Measurements from ENCODE around the gene NFATC2.

NFATC2 gene

GRCh38 chr20:51389543-51390264, 152.8 kb downstream of the NFATC2 start:
- 62 to 90% methylated on average over 3 to 9 of the region's 11 CpGs for WGBS, 2 experiments (ENCODE audit: insufficient coverage in 2 of 2)
- peaks cover 26% of the 10 kb centered on the region for H3K4me1 ChIP-seq (ENCODE audit: control insufficient read depth, insufficient read depth, low read length, poor library complexity, severe bottlenecking)
- H3K27ac ChIP-seq (ENCODE audit: low read depth, low read length, severe bottlenecking): no peak overlapping the region
- no peaks in the 10 kb centered on the region for H3K36me3 ChIP-seq (ENCODE audit: control insufficient read depth, insufficient read depth, low read length)
- H3K4me3 ChIP-seq (ENCODE audit: extremely low read depth, insufficient read depth, low read length, poor library complexity, severe bottlenecking): no peak overlapping the region
- no peaks in the 10 kb centered on the region for H3K9me3 ChIP-seq (ENCODE audit: control insufficient read depth, low read length)

GRCh38 chr20:51388756-51389542, 153.6 kb downstream of the NFATC2 start:
- Histone ChIP-seq H3K9me3 (ENCODE audit: control insufficient read depth, low read length) (no peaks in the 10 kb centered on the region), H3K27ac (ENCODE audit: low read depth, low read length, severe bottlenecking) (no peak overlapping the region), H3K36me3 (ENCODE audit: control insufficient read depth, insufficient read depth, low read length) (no peaks in the 10 kb centered on the region), H3K4me3 (ENCODE audit: extremely low read depth, insufficient read depth, low read length, poor library complexity, severe bottlenecking) (no peak overlapping the region), H3K4me1 (ENCODE audit: control insufficient read depth, insufficient read depth, low read length, poor library complexity, severe bottlenecking) (peaks cover 21% of the 10 kb centered on the region)
- WGBS, 2 experiments (ENCODE audit: insufficient coverage in 2 of 2): 90 to 92% methylated on average over 4 of the region's 7 CpGs

DNA sequence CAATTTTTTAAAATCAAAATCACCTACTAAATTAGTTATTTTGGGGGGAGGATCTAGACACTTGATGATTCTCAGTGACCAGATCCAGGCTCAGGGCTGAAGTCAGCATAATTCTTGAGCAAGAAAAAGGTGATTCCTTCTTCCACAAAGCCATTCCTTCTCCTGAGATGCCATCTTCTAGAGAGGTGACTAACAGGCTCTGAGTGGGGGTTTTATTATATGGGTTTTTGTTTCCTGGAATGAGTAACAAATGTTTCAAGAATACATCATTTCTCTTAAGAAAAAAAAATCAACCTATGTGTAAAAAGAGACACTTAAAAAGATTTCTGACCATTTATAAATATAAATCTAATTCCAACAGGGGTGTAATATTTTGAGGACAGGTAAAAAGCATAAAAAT, 154.3 kb downstream of the NFATC2 start:
- Histone ChIP-seq H3K4me3 (ENCODE audit: extremely low read depth, insufficient read depth, low read length, poor library complexity, severe bottlenecking) (no peak overlapping the region), H3K36me3 (ENCODE audit: control insufficient read depth, insufficient read depth, low read length) (no peaks in the 10 kb centered on the region), H3K27ac (ENCODE audit: low read depth, low read length, severe bottlenecking) (no peak overlapping the region)

DNA sequence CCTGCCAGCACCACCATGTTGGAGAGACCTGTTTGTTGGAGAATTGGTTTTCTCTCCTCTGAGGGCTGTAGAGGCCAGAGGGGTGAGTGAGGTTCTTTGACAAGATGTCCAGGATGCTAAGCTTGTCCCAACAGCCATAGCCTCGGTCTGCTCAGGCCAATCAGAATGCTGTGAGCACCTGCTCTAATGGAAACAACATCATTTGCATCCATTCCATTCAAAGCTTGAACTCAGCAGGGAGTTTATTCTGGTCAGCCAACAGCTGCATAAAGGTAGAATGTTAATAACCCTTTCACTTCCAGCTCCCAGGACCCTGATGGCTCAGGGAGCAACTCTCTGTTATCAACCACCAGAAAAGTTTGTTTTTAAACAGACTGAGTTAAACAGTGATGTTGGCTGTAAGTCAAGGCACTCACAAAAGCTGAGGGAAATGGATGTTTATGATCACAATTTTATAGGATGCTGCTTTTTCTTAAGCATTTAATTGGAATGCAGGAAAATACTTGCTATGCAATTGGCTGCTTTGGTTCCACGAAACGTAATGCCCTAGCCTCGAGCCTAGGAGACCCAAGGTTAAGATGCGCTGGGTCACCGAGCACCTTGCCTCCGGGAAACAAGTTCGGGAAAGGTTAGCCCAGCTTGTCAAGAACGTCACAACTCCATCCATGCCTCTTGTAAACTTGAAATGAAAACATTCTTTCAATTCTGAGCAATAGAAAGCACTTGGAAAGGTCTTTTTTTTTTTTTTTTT, 155.2 kb downstream of the NFATC2 start:
- Histone ChIP-seq H3K9me3 (ENCODE audit: control insufficient read depth, low read length) (no peaks in the 10 kb centered on the region), H3K36me3 (ENCODE audit: control insufficient read depth, insufficient read depth, low read length) (no peaks in the 10 kb centered on the region), H3K4me3 (ENCODE audit: extremely low read depth, insufficient read depth, low read length, poor library complexity, severe bottlenecking) (no peak overlapping the region), H3K4me1 (ENCODE audit: control insufficient read depth, insufficient read depth, low read length, poor library complexity, severe bottlenecking) (peaks cover 6% of the 10 kb centered on the region), H3K27ac (ENCODE audit: low read depth, low read length, severe bottlenecking) (no peak overlapping the region)
- WGBS, 2 experiments (ENCODE audit: insufficient coverage in 2 of 2): 47 to 50% methylated on average over 6 to 7 of the region's 9 CpGs

More for the DNA sequence above, 154.3 kb downstream of the NFATC2 start:
- Histone ChIP-seq H3K9me3 (ENCODE audit: control insufficient read depth, low read length) (no peaks in the 10 kb centered on the region), H3K4me1 (ENCODE audit: control insufficient read depth, insufficient read depth, low read length, poor library complexity, severe bottlenecking) (peaks cover 14% of the 10 kb centered on the region)

DNA sequence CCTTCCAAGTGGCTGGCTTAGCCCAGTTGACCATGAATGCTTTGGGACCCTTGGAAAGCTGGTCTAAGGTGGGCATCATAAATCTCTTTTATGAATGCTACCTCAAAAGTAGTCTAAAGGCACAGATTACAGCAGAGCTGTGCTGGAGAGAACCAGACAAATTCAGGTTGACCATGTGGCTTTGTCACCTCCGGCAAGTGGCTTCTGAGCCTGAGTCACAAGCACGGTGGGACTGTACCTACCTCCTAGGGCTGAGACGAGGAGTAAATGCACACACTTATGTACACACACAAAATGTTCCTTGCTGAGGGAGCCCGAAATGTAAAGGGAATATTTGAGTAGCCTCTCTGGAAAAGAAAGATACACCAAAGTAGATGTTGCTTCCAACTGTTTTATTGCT, 155.9 kb downstream of the NFATC2 start:
- H3K4me1 ChIP-seq (ENCODE audit: control insufficient read depth, insufficient read depth, low read length, poor library complexity, severe bottlenecking): peaks cover 6% of the 10 kb centered on the region
- 48 to 67% methylated on average over 2 to 3 of the region's 4 CpGs for WGBS, 2 experiments (ENCODE audit: insufficient coverage in 2 of 2)
- H3K27ac ChIP-seq (ENCODE audit: low read depth, low read length, severe bottlenecking): no peak overlapping the region
- H3K36me3 ChIP-seq (ENCODE audit: control insufficient read depth, insufficient read depth, low read length): no peaks in the 10 kb centered on the region
- H3K9me3 ChIP-seq (ENCODE audit: control insufficient read depth, low read length): no peaks in the 10 kb centered on the region
- no peak overlapping the region for H3K4me3 ChIP-seq (ENCODE audit: extremely low read depth, insufficient read depth, low read length, poor library complexity, severe bottlenecking)

- 55 to 58% methylated on average over 2 to 4 of the region's 7 CpGs for WGBS, 2 experiments (ENCODE audit: insufficient coverage in 2 of 2)
- no peaks in the 10 kb centered on the region for H3K36me3 ChIP-seq (ENCODE audit: control insufficient read depth, insufficient read depth, low read length)
- H3K4me1 ChIP-seq (ENCODE audit: control insufficient read depth, insufficient read depth, low read length, poor library complexity, severe bottlenecking): peaks cover 6% of the 10 kb centered on the region
- H3K4me3 ChIP-seq (ENCODE audit: extremely low read depth, insufficient read depth, low read length, poor library complexity, severe bottlenecking): no peak overlapping the region
- no peaks in the 10 kb centered on the region for H3K9me3 ChIP-seq (ENCODE audit: control insufficient read depth, low read length)
- H3K27ac ChIP-seq (ENCODE audit: low read depth, low read length, severe bottlenecking): no peak overlapping the region
Measured at GRCh38 chr20:51385646-51386530, 156.6 kb downstream of the NFATC2 start.

DNA sequence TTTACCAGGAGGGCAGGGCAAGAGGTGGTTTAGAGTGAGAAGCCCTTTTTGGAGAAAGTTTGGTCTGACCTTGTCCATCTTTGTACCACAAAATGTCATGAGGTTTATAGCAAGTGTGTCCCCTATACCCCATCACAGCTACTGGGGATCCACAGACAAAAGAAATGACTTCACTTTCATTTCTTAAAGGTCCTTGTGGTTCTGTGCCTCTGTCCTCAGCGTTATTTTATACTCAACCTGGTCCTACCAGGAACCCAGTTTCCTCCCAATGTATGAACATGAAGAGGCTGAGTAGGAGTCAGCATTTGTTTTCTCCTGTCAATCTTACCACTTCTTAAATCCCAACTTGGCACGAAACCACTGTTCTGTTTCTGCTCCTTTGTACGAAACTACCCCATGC, 157.6 kb downstream of the NFATC2 start:
- WGBS, 2 experiments (ENCODE audit: insufficient coverage in 2 of 2): 88 to 91% methylated on average over 2 to 3 of the region's 3 CpGs
- no peaks in the 10 kb centered on the region for H3K9me3 ChIP-seq (ENCODE audit: control insufficient read depth, low read length)

GRCh38 chr20:51383891-51384510, 158.5 kb downstream of the NFATC2 start:
- Histone ChIP-seq H3K27ac (ENCODE audit: low read depth, low read length, severe bottlenecking) (no peak overlapping the region), H3K4me3 (ENCODE audit: extremely low read depth, insufficient read depth, low read length, poor library complexity, severe bottlenecking) (no peak overlapping the region), H3K36me3 (ENCODE audit: control insufficient read depth, insufficient read depth, low read length) (no peaks in the 10 kb centered on the region), H3K9me3 (ENCODE audit: control insufficient read depth, low read length) (no peaks in the 10 kb centered on the region), H3K4me1 (ENCODE audit: control insufficient read depth, insufficient read depth, low read length, poor library complexity, severe bottlenecking) (peaks cover 2% of the 10 kb centered on the region)
- WGBS, 2 experiments (ENCODE audit: insufficient coverage in 2 of 2): 90 to 97% methylated on average over 7 to 10 of the region's 11 CpGs

More for the DNA sequence above, 157.6 kb downstream of the NFATC2 start:
- Histone ChIP-seq H3K4me3 (ENCODE audit: extremely low read depth, insufficient read depth, low read length, poor library complexity, severe bottlenecking) (no peak overlapping the region), H3K36me3 (ENCODE audit: control insufficient read depth, insufficient read depth, low read length) (no peaks in the 10 kb centered on the region), H3K27ac (ENCODE audit: low read depth, low read length, severe bottlenecking) (no peak overlapping the region), H3K4me1 (ENCODE audit: control insufficient read depth, insufficient read depth, low read length, poor library complexity, severe bottlenecking) (peaks cover 6% of the 10 kb centered on the region)

DNA sequence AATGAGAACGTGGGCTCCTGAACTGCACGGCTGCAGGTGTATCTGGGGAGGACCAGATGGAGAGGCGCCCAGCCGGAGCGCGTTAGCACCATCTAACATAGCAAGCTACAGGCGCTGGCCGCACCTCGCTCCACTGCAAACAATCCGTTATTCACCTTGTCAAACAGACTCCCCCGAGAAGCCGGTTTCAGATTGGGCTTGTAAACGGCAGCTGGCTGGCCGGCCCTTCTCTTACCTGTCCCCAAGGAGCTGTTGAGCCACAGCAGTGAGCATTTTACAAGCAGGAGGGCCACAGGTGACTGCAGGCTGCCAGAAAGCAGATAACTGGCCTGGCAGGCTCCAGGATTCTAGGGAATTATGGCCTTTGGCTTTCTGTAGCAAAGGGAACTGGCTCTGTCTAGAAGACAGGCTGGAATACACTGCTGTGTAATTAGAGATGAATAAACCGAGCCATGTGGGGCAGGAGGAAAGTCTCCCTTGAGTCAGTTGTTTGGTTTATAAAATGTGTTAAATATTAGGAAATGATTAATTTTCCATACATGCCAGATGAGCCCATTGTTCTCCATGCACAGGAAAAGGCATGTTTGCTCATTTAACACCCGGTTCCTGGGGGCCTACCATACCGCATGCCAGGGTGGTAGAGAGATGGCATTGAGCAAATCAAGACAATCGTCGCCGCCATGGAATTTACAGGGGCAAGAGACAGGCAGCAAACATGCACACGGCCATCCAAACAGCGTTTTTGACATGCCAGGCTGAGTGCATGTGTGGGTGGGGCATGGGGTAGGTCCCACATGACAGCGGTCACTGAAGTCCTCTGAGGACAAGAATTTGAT, 159.3 kb downstream of the NFATC2 start:
- 87 to 89% methylated on average over 21 of the region's 23 CpGs for WGBS, 2 experiments (ENCODE audit: insufficient coverage in 2 of 2)
- no peak overlapping the region for H3K27ac ChIP-seq (ENCODE audit: low read depth, low read length, severe bottlenecking)
- H3K36me3 ChIP-seq (ENCODE audit: control insufficient read depth, insufficient read depth, low read length): no peaks in the 10 kb centered on the region
- no peak overlapping the region for H3K4me3 ChIP-seq (ENCODE audit: extremely low read depth, insufficient read depth, low read length, poor library complexity, severe bottlenecking)
- H3K4me1 ChIP-seq (ENCODE audit: control insufficient read depth, insufficient read depth, low read length, poor library complexity, severe bottlenecking): no peaks in the 10 kb centered on the region
- H3K9me3 ChIP-seq (ENCODE audit: control insufficient read depth, low read length): no peaks in the 10 kb centered on the region
